H1 (cell line): ENCODE results near the gene TOMM7. TPM values are rescaled to one million over a fixed set of nuclear protein-coding genes. Genes with fewer than 3 reads are reported as not detected.

Experiments
- CTCF ChIA-PET: fragments of 300-600 bp; sonication (Branson Sonifier 250); formaldehyde crosslinking; loops from one replicate; lab custom pipeline; 2021; ENCODE audit not compliant: partially characterized antibody; lab: Charles Lee
- POLR2A ChIA-PET: fragments of 300-600 bp; sonication (Branson Sonifier 250); formaldehyde crosslinking; loops from one replicate; lab custom pipeline; 2021; ENCODE audit warnings: inconsistent platforms; ENCODE audit not compliant: partially characterized antibody; lab: Charles Lee
- DNase-seq, 2 experiments: peaks; one replicate each; pipeline versions ENCODE4 v3.0.0 to v3.0.0-alpha.2; 2010 to 2022; ENCODE audit warnings: low spot score in 2 of 2, low read depth in 1 of 2, mixed read lengths in 1 of 2
- FAIRE-seq: peaks from 2 replicates; lab custom pipeline; 2011; peaks lifted over from hg19 to GRCh38; lab: Jason Lieb, UNC
- H2AFZ ChIP-seq: 2 replicates; pipeline ENCODE4 v1.8.1; 2012; ENCODE audit warnings: low read length, inconsistent platforms
- H2AK5ac ChIP-seq: 2 replicates; pipeline ENCODE4 v1.6.1; 2013; ENCODE audit warnings: low read depth, low read length
- H2BK120ac ChIP-seq: replicated peaks from 2 replicates; pipeline ENCODE3; 2013; ENCODE audit warnings: low read depth, low read length, inconsistent platforms
- H2BK12ac ChIP-seq: 2 replicates; pipeline ENCODE4 v1.6.1; 2013; ENCODE audit warnings: low read depth, low read length
- H2BK15ac ChIP-seq: 2 replicates; pipeline ENCODE4 v1.6.1; 2013; ENCODE audit warnings: low read length
- H2BK20ac ChIP-seq: 2 replicates; pipeline ENCODE4 v1.6.1; 2013; ENCODE audit warnings: low read length
- H2BK5ac ChIP-seq: 2 replicates; pipeline ENCODE4 v1.6.1; 2013; ENCODE audit warnings: low read depth, low read length
- H3K14ac ChIP-seq: 2 replicates; pipeline ENCODE4 v1.6.1; 2013; ENCODE audit warnings: inconsistent platforms; ENCODE audit not compliant: insufficient read length
- H3K18ac ChIP-seq: 2 replicates; pipeline ENCODE4 v1.6.1; 2013; ENCODE audit warnings: low read length; ENCODE audit errors: extremely low read depth
- H3K23ac ChIP-seq: 2 replicates; pipeline ENCODE4 v1.6.1; 2013; ENCODE audit warnings: inconsistent platforms; ENCODE audit not compliant: insufficient read length
- H3K23me2 ChIP-seq: 2 replicates; pipeline ENCODE4 v1.6.1; 2013; ENCODE audit warnings: low read depth, low read length
- H3K27ac ChIP-seq: 2 replicates; pipeline ENCODE4 v1.6.1; 2011; ENCODE audit warnings: low read depth, low read length, inconsistent platforms
- H3K27me3 ChIP-seq, 4 experiments: replicated peaks in 1 of 4; 1 replicate in 1 of 4; 2 replicates in 3 of 4; pipeline versions ENCODE4 v1.6.1 to v1.8.1; 2011 to 2013; ENCODE audit warnings: low read length in 3 of 4, mild to moderate bottlenecking in 3 of 4, inconsistent platforms in 2 of 4, mixed read lengths in 2 of 4, moderate library complexity in 1 of 4; ENCODE audit not compliant: control insufficient read depth in 3 of 4, insufficient read depth in 3 of 4; ENCODE audit errors: extremely low read depth in 1 of 4
- H3K36me3 ChIP-seq, 4 experiments: 2 replicates each; pipeline versions ENCODE4 v1.6.1 to v1.8.1; 2011 to 2013; ENCODE audit warnings: mild to moderate bottlenecking in 4 of 4, low read length in 3 of 4, moderate library complexity in 2 of 4, control low read depth in 1 of 4, inconsistent platforms in 1 of 4; ENCODE audit not compliant: insufficient read depth in 4 of 4, control insufficient read depth in 2 of 4
- H3K4ac ChIP-seq: replicated peaks from 2 replicates; pipeline ENCODE3; 2013; ENCODE audit warnings: low read length, low read depth, mixed read lengths, inconsistent platforms; ENCODE audit not compliant: insufficient read length
- H3K4me1 ChIP-seq, 4 experiments: replicated peaks in 1 of 4; 1 replicate in 1 of 4; 2 replicates in 3 of 4; pipeline versions ENCODE4 v1.6.1 to v1.8.1; 2011 to 2013; ENCODE audit warnings: low read length in 3 of 4, inconsistent platforms in 2 of 4, mixed read lengths in 1 of 4; ENCODE audit not compliant: insufficient read depth in 4 of 4, control insufficient read depth in 3 of 4
- H3K4me2 ChIP-seq, 2 experiments: 2 replicates each; pipeline versions ENCODE4 v1.6.1 to v1.8.1; 2011 to 2013; ENCODE audit warnings: low read depth in 2 of 2, low read length in 2 of 2, control low read depth in 1 of 2, inconsistent platforms in 1 of 2, mild to moderate bottlenecking in 1 of 2; ENCODE audit not compliant: insufficient read depth in 1 of 2
- H3K4me3 ChIP-seq, 4 experiments: fragments of 200-600, 300-600 bp in 1 of 4; sonication (generic), shearing (Covaris generic), sonication (Bioruptor Twin) in 1 of 4; 2 replicates each; pipeline versions ENCODE4 v1.5.1 to v1.8.1; 2011 to 2016; ENCODE audit warnings: low read length in 4 of 4, low read depth in 3 of 4, control low read depth in 2 of 4, inconsistent platforms in 2 of 4, mild to moderate bottlenecking in 2 of 4, mixed read lengths in 1 of 4, moderate library complexity in 1 of 4; ENCODE audit not compliant: insufficient read depth in 2 of 4; ENCODE audit errors: extremely low read depth in 1 of 4
- H3K56ac ChIP-seq: replicated peaks from 2 replicates; pipeline ENCODE3; 2013; ENCODE audit warnings: low read depth, mild to moderate bottlenecking, mixed read lengths, low read length, inconsistent platforms; ENCODE audit not compliant: insufficient read length
- H3K79me1 ChIP-seq: 2 replicates; pipeline ENCODE4 v1.6.1; 2013; ENCODE audit warnings: low read depth, low read length, control low read depth
- H3K79me2 ChIP-seq, 2 experiments: 2 replicates each; pipeline versions ENCODE4 v1.6.1 to v1.8.1; 2012 to 2013; ENCODE audit warnings: low read length in 2 of 2, mild to moderate bottlenecking in 2 of 2, inconsistent platforms in 1 of 2; ENCODE audit not compliant: insufficient read depth in 2 of 2, control insufficient read depth in 1 of 2
- H3K9ac ChIP-seq, 4 experiments: replicated peaks in 1 of 4; 1 replicate in 1 of 4; 2 replicates in 3 of 4; pipeline versions ENCODE4 v1.6.1 to v1.8.1; 2011 to 2013; ENCODE audit warnings: low read depth in 3 of 4, low read length in 3 of 4, control low read depth in 2 of 4, mild to moderate bottlenecking in 2 of 4, moderate library complexity in 2 of 4, inconsistent platforms in 1 of 4; ENCODE audit errors: extremely low read depth in 1 of 4
- H3K9me3 ChIP-seq, 2 experiments: 2 replicates each; pipeline versions ENCODE4 v1.6.1 to v1.8.1; 2012 to 2013; ENCODE audit warnings: mild to moderate bottlenecking in 2 of 2, moderate library complexity in 2 of 2, control low read depth in 1 of 2, inconsistent platforms in 1 of 2, low read depth in 1 of 2, low read length in 1 of 2, mixed read lengths in 1 of 2; ENCODE audit not compliant: insufficient read depth in 2 of 2
- H4K20me1 ChIP-seq, 2 experiments: replicated peaks in 1 of 2; 2 replicates each; pipeline versions ENCODE3 to v1.8.1; 2011 to 2013; ENCODE audit warnings: inconsistent platforms in 2 of 2, low read length in 2 of 2, mild to moderate bottlenecking in 1 of 2; ENCODE audit not compliant: insufficient read depth in 2 of 2, control insufficient read depth in 1 of 2
- H4K5ac ChIP-seq: 2 replicates; pipeline ENCODE4 v1.6.1; 2013; ENCODE audit warnings: low read length, low read depth, mixed read lengths, inconsistent platforms; ENCODE audit not compliant: insufficient read length
- H4K8ac ChIP-seq: 2 replicates; pipeline ENCODE4 v1.8.0; 2013; ENCODE audit warnings: mild to moderate bottlenecking, moderate library complexity, low read length, inconsistent platforms; ENCODE audit not compliant: insufficient read depth; ENCODE audit errors: extremely low read depth
- H4K91ac ChIP-seq: replicated peaks from 2 replicates; pipeline ENCODE3; 2013; ENCODE audit warnings: low read length, mixed read lengths, inconsistent platforms; ENCODE audit not compliant: insufficient read length
- WGBS, 2 experiments: shearing (Covaris generic) in 1 of 2; methylation state at CpG; one replicate each; pipeline versions ENCODE4 v1.1.6 to v1.1.7; 2013 to 2015; ENCODE audit warnings: low lambda C conversion rate in 2 of 2, mixed read lengths in 2 of 2, inconsistent platforms in 1 of 2, low coverage in 1 of 2, missing lambda C conversion rate in 1 of 2; ENCODE audit not compliant: insufficient replicate concordance in 2 of 2, insufficient coverage in 1 of 2, insufficient read length in 1 of 2; ENCODE audit errors: extremely low coverage in 1 of 2, missing lambda C conversion rate in 1 of 2; 5-methylcytosine and 5-hydroxymethylcytosine counted together
- polyA plus RNA-seq, 7 experiments: library from polyadenylated mRNA; depleted of rRNA in 3 of 7; stranded (reverse) in 5 of 7; unstranded in 2 of 7; fragments of >200 nt in 5 of 7; fragments of 200-250 nt in 2 of 7; gene quantifications; 1 replicate in 5 of 7; 2 replicates in 1 of 7; 4 replicates in 1 of 7; pipeline versions ENCODE4 v1.2.1 to v1.2.3, GENCODE V29; 2011 to 2013; ENCODE audit warnings: missing spikeins in 2 of 7, mixed read lengths in 2 of 7
- total RNA-seq: library from RNA; stranded (reverse); fragmentation: NEBNext Ultra II Directional; extraction: Animal tissue kit (Norgen Biotek cat#: 25700); gene quantifications from 2 replicates; pipeline ENCODE4 v1.2.1, GENCODE V29; 2021

The TOMM7 gene
- total and polyA plus RNA-seq, 2 of the 8 experiments (the other 6 are each of a cell fraction or from before 2014, with no cell fraction given) = 389 to 508 TPM

- FAIRE-seq = no peak
Observed at GRCh38 chr7:22867589-22867988, 44.9 kb upstream of the TOMM7 start.

More at GRCh38 chr7:22867589-22867988, 44.9 kb upstream of the TOMM7 start:
- no peaks in the 10 kb centered on the region for H3K27me3 ChIP-seq
- no peaks in the 10 kb centered on the region for H3K79me2 ChIP-seq
- H3K14ac ChIP-seq = no peak overlapping the region
- no peak overlapping the region for H3K27ac ChIP-seq
- H4K91ac ChIP-seq = no peak overlapping the region
- 70% methylated on average over 2 of the region's 2 CpGs; no CpG with 5 or more reads in 1 of the 2 experiments for WGBS, 2 experiments
- H2BK5ac ChIP-seq = no peak overlapping the region
- H3K4me2 ChIP-seq = no peak overlapping the region
- no peaks in the 10 kb centered on the region for H3K23me2 ChIP-seq
- H3K56ac ChIP-seq = no peak overlapping the region
- no peak overlapping the region for H3K9ac ChIP-seq
- H3K23ac ChIP-seq = no peak overlapping the region
- no peak overlapping the region for H2BK120ac ChIP-seq
- no peak overlapping the region for H3K18ac ChIP-seq
- no peak overlapping the region for H2BK20ac ChIP-seq
- POLR2A ChIA-PET = interaction anchor here (0.6 to 11.8 kb wide), 12 partner anchors 7 to 374 kb away, joined by 3 to 125 read pairs (median 3); no protein-coding TSS in a partner anchor
- no peaks in the 10 kb centered on the region for H3K9me3 ChIP-seq
- H4K20me1 ChIP-seq = no peaks in the 10 kb centered on the region
- no peak overlapping the region for H2AFZ ChIP-seq
- peaks cover 0 to 8% (median 0%) of the 10 kb centered on the region in 4 experiments; a peak in 3 of 7 replicates for H3K4me1 ChIP-seq
- no peak overlapping the region for H3K4ac ChIP-seq
- no peak overlapping the region for H2BK12ac ChIP-seq
- H3K4me3 ChIP-seq = no peak overlapping the region
- H3K36me3 ChIP-seq = peaks cover 0 to 10% (median 2%) of the 10 kb centered on the region in 4 experiments; a peak in 2 of 8 replicates
- H2AK5ac ChIP-seq = no peak overlapping the region
- CTCF ChIA-PET = interaction anchor here (1.0 to 1.6 kb wide), 8 partner anchors 10 to 188 kb away, joined by 3 to 6 read pairs (median 4); no protein-coding TSS in a partner anchor
- H4K5ac ChIP-seq = no peak overlapping the region
- DNase-seq = no peak
- no peaks in the 10 kb centered on the region for H3K79me1 ChIP-seq
- H4K8ac ChIP-seq = no peak overlapping the region
- no peak overlapping the region for H2BK15ac ChIP-seq
